IPS DF 4.7 (cell line): ENCODE data around the gene NOS2.
"Not testable (repeated sequence)": the region's sequence is repeated elsewhere in the genome, so short reads cannot be mapped to it uniquely, and the experiment has no call there.

Source experiments
- DNase-seq: peaks from one replicate; pipeline ENCODE4 v3.0.0-alpha.2; 2013; ENCODE audit warnings: low spot score; ENCODE audit errors: extremely low read depth

Gene NOS2

DNA sequence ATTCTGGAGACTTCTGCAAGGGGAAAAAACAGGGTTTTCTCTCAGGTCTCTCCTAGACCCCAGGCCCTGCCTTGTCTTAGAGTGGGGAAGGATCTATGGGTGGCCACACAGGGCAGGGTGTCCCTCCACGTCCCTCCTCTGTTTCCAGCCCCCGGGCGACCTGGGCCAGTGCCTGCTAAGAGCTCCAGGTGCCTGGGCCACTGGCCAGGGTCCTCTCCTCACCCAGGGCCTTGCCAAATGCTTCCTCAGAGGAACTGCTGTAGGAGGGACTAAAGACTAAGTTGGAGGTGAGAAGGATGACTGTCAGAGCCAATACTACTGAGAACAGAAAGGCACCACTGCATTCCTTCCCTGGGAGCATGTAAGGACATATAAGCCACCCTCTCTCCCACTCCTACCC is 11.4 kb downstream of the NOS2 start:
- DNase-seq = no peak

DNA sequence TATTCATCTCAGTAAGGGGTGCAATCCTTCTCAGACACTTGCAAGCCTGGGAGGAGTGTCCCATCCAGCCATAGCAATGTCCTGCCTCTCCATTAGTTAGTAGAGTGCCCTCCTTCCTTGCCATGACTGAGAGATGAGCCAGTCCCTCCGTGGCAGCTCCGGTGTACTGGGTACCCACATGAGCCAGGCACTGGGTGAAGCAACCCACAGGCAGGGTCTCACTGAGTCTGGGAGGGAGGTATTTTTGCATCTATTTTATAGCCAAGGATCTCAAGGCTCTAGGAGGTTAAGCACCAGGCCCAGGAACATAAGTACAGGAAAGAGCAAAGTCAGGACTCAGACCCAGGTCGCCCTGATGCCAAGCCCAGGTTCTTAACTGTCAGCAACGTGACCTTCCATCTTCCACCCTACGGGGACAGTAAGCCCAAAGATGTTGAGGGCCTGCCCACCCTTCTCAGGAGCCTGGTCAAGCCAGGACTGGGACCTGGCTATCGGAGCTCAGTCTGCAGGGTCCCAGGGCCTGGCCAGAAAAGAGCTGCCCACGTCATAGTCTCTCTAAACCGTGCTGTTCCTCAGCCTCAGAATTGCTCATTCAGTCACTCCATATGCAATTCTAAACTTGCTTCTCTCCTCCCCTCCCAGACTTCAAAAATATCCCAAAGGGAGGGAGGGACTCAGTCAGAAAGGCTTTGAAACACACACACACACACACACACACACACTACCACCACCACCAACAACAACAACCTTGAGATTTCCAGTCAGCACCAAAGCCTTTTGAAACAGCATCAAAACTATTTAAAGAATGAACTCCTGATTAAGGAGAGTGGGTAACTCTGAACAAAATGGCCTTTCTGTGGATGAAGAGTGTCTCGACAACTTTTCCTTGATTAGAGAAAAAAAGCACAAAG is 16.6 kb downstream of the NOS2 start:
- DNase-seq = no peak

DNA sequence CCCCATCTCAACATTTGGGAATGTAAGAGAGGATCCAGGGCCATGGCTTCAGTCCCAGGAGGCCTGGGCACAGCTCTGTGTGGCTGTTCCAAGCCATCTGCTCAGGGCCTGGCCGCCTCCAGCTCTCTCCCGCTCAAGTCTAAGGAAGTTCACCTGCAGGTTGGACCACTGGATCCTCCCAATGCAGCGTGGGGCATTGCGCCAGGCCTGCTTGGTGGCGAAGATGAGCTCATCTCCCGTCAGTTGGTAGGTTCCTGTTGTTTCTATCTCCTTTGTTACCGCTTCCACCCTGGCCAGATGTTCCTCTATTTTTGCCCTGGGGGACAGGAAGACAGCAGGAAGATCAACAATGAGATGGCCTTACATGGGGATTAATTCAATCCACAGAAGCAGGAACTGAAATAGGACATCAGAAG is 17.5 kb downstream of the NOS2 start:
- DNase-seq = no peak

DNA sequence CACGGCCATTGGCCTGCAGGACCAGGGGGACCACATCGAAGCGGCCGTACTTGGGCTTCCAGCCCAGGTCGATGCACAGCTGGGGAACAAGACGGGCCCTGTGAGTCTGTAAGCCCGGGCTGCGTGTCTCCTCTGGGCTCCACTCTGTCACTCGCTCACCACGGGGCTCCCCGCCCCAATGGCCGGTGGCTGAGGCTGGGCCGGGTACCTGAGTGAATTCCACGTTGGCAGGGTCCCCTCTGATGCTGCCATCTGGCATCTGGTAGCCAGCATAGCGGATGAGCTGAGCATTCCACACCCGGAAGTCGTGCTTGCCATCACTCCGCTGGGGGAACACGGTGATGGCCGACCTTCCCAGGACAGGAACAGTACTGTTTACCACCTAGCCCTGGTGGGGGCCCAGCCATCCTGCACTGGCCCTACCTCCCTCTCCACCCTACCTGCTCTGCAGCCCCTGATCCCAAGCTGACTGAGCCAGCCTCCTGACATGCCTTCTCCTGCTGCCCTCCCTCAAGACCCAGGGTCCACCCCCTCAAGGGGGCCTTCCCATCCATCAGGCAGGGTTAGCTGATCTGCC is 19.4 kb downstream of the NOS2 start:
- DNase-seq = no peak

DNA sequence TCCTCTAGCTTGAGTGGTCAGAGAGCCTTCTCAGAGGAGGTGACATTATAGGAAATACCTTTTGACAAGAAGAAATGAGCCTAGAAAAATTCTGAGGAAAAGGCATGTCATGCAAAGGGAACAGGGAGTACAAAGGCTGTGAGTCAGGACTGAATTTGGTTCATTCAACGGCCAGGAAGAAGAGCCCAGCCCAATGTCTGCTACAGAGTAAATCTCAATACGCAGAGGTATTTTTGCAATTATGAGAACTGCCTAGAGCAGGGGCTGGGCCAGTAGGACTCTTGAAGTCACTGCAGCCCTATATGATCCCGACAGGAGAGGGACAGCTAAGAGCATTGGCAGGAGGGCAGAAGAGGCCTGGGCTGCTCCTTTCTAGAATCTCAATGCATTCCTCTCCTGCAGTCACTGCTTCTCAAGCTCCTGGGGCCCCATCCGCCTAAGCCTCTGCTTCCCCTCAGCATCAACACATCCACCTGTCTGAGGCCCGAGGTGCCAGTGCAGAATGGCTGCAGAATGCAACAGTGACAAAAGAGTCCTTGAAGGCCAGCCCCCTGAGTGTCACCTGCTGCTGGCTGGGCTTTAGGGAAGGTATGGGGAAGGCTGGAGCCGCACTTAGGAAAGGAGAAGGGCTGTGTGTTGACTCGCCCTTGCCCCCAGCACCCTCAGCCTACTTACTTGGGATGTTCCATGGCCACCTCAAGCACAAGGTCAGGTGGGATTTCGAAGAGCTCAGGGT is 20.1 kb downstream of the NOS2 start:
- no peak for DNase-seq

DNA sequence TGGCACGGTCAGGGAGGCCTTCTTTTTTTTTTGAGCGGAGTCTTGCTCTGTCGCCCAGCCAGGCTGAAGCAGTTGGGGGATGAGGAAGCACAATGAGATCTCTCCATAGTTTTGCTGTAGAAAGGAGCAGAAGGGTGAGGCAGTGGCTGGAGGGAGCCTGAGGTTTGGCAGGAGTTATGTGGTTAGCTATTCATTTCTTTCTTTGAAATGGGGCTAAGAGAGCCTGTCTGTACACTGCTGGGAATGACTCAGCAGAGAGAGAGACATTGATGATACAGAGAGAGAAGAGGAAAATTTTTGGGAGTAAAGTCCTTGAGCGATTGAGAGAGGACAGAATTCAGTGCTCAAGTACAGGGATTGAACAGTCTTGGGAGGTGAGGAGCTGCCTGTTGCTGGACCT is 22.1 kb downstream of the NOS2 start:
- DNase-seq = no peak

DNA sequence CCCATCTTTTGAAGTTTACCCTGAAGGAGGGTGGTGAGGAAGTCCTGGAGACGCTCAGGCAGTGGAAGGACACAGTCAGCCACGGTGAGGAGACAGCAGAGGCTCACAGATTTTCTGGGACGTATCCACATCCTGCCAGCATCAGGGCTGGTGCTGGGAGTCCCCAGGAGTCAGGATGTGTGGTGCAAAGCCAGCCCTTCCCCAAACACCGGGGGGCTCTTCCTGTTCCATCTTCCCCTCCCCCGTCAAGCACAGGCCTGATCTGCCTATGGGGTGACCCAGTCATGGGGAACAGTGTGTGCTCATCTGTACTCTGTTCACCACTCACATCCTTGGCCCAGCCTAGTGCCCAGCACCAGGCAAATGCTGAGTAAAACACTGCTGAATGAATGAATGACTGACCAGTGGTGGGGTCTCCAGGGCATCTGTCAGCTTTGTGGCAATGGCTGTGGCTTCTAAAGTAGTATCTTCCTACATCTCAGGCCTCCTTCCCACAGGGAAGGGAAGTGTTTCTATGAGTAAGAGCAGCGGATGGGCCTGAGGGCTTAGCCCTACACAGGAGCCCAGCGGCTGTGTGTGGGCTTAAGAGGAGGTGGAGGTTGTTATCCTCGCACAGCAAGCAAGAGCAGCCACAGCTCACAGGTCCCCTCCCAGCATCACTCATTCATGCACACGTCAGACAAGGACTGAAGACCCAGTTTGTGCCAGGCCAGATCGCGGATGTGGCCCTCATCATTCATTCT is 23.3 kb downstream of the NOS2 start:
- DNase-seq = no peak

DNA sequence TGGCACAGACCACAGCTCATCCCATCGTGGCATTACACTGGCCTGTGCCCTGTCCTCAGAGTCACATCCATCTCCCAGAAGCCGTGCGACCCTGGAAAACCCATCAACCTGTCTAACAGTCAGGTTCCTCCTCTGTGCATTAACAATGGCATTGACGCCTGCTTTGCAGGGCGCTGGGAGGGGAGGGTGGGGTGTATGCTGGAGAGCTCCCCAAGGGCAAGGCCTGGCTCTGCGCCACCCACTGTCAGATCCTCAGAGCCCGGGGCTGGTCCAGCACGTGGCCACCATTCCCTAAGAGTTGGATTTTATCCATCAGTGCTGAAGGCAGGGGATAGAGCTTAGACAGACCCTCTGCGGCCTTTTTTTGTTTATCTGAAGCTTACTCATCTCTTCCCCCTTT is 28.7 kb downstream of the NOS2 start:
- DNase-seq = no peak

DNA sequence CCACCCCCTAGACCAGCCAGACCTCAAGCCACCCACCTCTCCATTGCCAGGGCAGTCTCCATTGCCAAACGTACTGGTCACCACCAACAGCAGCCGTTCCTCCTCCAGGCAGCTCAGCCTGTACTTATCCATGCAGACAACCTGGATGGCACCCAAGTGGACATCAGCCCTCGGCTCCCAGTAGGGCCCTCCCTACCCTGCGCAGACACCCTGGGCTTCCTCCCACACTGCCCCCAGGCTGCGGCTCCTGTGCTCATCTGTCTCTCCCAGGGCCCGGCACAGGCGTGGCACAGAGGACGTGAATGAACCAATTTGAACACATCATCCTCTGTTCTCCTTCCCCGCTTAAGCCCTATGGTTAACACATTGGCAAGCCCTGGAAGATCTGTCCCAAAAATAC is 29.5 kb downstream of the NOS2 start:
- DNase-seq = no peak

DNA sequence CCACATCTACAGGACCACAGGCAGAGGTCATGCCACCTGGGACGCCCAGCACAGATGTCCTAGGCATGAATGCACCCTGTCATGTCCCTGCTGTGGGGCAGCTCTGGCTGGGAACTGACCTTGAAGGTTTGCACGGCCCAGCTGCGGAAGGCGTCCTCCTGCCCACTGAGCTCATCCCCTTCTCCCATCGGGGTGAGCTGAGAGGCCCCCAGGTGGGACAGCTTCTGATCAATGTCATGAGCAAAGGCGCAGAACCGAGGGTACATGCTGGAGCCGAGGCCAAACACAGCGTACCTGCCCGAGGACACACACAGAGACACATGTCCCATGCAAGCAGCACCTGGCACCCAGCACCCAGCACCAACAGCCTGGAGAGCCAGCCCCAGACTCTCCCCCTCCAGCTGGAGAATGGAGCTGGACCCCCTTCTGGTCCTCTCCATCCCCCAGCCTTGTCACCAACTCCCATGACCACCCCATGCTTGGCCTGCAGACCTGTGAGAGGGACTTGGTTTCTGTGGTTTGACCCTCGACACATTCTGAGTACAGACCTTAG is 31.4 kb downstream of the NOS2 start:
- DNase-seq = no peak

DNA sequence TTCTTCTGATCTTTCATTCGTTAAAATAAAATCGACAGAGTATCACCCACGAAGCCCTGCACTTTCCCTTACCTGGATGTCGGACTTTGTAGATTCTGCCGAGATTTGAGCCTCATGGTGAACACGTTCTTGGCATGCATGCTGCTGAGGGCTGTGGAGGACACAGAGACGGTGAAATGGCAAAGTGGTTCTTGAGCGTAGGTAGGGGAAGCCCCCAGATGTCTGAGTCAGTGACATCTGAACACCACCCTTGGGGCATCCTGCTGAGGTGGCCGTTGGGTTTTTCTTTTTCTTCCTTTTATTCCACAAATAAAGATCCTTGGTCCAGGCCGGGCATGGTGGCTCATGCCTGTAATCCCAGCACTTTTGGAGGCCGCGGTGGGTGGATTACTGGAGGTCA is 33.9 kb downstream of the NOS2 start:
- no peak for DNase-seq

DNA sequence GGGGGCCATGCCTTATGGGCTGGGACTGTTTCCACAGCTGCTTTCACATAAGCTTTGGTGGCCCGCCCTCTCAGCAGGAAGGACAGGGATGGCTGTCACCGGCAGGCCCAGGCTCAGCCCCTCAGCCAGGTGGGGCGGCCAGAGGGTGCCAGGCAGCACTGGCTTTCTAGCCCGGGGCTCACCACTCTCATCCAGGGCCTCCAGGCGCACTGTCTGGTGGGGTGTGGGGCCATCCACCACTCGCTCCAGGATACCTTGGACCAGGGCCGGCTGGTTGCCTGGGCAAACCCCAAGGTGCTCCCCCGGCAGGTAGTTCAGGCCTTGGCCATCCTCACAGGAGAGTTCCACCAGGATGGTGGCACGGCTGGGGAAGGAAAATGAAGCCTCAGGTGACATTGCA is 35.0 kb downstream of the NOS2 start:
- no peak for DNase-seq

DNA sequence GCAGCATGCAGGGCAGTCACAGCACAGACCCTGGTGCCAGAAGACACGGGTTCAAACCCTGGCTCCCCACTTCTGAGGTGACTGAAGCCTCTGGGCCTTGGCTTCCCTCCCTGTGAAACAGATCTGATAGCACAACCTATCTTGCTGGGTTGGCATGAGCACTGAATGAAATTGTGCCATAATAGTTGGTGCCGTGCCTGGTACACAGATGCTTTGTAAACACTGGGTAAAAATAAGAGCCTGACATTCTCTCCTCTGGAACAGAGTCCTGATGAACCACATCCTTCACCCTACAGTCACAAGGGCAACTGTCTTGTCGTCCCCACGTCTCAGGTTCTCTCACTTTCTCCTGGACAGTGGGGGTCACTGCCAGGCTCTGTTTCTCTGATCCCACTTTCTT is 35.7 kb downstream of the NOS2 start:
- no peak for DNase-seq

DNA sequence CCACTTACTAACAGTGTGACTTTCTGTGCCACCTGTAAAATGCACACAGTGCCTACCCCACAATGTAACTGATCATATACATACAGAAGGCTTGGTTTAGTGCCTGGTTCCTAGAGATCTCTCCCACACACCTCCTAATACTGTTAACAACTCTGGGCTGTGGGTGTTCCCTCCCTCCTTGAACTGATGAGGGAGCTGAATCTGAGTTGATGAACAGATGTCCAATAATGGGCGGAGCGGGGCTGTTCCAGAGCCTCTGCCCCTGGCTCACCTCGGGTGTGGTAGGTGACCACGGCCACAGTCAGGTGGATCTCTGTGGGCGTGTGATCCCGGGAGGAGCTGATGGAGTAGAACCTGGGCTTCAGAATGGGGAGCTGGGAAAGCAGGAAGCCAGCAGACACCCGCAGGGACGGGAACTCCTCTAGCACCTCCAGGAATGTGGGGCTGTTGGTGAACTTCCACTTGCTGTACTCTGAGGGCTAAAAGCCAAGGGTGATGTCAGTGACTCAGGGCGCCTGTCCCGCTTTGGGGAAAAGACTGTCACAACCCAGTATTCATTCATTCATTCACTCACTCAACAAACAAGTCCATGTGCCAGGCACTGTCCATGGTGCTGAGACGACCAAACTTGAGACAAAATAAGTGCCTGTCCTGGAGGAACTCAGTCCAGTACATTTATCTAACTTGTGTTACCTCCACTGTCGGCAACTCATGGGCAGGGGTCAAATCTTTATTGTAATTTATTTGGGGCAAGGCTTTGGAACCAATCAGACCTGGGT is 37.6 kb downstream of the NOS2 start:
- DNase-seq = no peak

DNA sequence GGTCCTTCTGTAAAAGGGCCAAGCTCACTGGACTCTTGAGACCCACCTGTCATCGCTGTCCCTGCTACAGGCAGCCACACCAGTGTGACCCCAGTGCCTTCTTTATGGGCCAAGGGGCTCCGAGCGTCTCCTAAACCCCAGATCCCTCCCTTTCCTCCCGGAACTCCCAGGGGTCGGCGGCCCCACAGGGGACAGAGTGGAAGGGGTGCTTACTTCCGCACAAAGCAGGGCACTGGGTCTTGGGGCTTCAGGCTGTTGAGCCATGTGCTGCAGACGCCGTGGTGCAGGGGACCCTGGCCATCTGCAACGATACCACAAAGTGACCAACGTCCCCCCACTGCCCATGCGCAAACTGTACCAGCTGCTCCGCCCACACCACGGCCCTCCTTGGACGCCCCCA is 39.4 kb downstream of the NOS2 start:
- DNase-seq = not testable (repeated sequence)

DNA sequence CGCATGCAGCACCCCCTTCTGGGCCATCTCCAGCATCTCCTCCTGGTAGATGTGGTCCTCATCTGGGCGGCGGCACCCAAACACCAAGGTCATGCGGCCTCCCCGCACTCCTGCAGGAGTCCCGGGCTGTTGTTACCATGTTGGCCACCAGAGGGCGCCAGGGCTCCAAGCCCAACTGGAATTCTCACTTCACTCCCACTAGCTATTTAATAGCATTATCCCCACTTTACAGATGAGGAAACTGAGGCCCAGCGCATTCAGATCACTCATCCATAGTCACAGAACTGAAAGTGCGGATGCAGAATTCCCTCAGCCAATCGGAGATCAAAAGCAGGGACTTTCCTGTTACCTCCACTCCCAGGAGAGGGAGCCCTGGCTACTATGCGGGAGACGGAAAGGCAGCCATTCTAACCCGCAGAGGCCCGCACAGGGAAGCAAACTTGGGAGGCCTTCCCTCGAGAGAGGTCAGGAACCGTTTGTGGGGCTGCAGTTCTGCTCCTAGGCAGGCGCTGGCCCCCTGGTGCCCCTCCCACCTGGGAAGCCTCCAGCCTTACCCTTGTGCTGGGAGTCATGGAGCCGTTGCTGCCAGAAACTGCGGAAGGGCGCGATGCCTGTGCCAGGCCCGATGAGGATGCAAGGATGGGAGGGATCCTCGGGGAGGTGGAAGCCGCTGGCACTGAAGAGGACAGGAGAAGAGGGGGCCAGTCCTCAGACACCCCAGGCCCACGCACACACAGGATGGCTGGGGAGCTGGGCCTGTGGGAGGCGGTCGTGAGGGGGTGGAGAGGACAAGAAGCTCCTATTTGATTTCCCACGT is 40.1 kb downstream of the NOS2 start:
- no peak for DNase-seq

DNA sequence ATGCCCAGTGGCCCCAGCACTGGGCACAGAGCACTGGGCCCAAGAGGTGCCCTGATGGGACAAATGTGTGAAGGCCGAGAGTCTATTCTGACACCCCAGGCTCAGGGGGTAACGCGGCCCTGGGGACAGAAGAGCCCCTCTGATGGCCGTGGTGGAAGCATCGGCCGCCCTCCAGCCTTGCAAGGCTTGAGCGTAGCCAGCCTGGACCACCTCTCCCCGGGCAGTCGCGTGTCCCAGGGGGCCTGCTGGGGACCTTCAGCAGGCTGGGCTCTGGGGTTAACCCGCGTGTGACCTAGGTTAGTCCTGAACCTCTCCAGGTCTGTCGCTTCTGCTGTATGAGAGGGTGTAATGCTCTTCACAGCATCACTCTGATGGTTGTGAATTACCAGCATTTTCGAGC is 40.8 kb downstream of the NOS2 start:
- DNase-seq = no peak

DNA sequence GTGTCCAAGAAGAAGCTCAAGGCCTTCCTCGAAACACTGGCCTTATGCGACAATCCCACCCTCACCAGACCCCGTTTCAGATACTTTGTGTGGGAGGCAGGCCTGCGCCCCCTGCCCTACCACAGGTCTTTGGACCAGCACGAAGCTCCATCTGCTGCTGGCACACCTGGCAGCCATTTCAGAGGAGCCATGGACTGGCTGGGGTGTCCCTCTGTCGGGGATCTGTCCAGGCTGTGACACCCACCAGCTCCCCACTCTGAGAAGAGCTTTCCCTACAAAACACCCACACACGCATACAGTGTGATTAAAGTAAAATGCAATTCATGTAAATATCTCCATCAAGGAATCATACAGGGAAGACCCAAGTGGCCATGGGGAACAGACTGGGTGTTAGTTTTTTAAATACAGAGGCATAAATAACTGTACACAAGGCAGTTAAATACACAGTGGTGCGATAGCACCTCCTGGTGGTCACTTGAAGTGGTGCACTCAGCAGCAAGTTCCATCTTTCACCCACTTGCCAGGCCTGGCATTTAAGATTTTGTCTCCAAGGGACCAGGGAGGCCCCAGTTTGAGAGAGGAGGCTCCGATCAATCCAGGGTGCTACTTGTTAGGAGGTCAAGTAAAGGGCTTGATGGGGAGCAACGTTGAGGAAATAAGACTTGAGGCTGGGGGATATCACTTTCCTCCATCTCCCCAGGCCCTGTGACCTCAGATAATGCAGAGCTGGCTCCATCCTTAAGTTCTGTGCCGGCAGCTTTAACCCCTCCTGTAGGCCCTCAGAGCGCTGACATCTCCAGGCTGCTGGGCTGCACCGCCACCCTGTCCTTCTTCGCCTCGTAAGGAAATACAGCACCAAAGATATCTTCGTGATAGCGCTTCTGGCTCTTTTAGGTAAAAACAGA is 43.6 kb downstream of the NOS2 start:
- no peak for DNase-seq
